WTC11 (cell line): ENCODE data around the gene WIPF3. TPM values are rescaled to one million over a fixed set of nuclear protein-coding genes. Genes with fewer than 3 reads are reported as not detected.

Source experiments
- ATAC-seq: fragments of 200-7000 bp; cut with Tn5 transposase; 2 replicates; pipeline ENCODE4 v1.10.0; 2021; ENCODE audit warnings: mild to moderate bottlenecking, moderate library complexity
- CTCF ChIA-PET: fragments of 300-600 bp; sonication (Branson Sonifier 250); formaldehyde crosslinking; loops from one replicate; lab custom pipeline; 2021; ENCODE audit warnings: antibody characterized with exemption; lab: Charles Lee
- POLR2A ChIA-PET: fragments of 350-600 bp; sonication (Branson Sonifier 250); formaldehyde crosslinking; loops from one replicate; lab custom pipeline; 2021; ENCODE audit warnings: antibody characterized with exemption; lab: Charles Lee
- DNase-seq: peaks from one replicate; pipeline ENCODE4 v3.0.0; 2021; ENCODE audit warnings: low spot score
- H3K27ac Mint-ChIP-seq: 2 replicates; pipeline ENCODE4 v1.8.0; 2021; ENCODE audit warnings: mixed read lengths
- H3K27me3 Mint-ChIP-seq: 2 replicates; pipeline ENCODE4 v1.8.0; 2021; ENCODE audit warnings: low read depth, mild to moderate bottlenecking, moderate library complexity, mixed read lengths
- H3K36me3 Mint-ChIP-seq: 2 replicates; pipeline ENCODE4 v1.8.0; 2021; ENCODE audit warnings: mixed read lengths
- H3K4me1 Mint-ChIP-seq: 2 replicates; pipeline ENCODE4 v1.8.0; 2022; ENCODE audit warnings: mixed read lengths
- H3K4me3 Mint-ChIP-seq: 2 replicates; pipeline ENCODE4 v1.8.0; 2021; ENCODE audit warnings: mild to moderate bottlenecking, moderate library complexity, mixed read lengths
- H3K9me3 Mint-ChIP-seq: 2 replicates; pipeline ENCODE4 v1.8.0; 2021; ENCODE audit warnings: mixed read lengths
- ATF3 ChIP-seq: sonication (generic); formaldehyde crosslinking; conservative IDR thresholded peaks from 2 replicates; pipeline ENCODE4 v1.8.1; 2022; ENCODE audit warnings: mild to moderate bottlenecking, missing genetic modification reagents
- CBFB ChIP-seq: sonication (generic); formaldehyde crosslinking; IDR thresholded peaks from 2 replicates; pipeline ENCODE4 v1.8.1; 2022; ENCODE audit warnings: mild to moderate bottlenecking, low read depth, missing genetic modification reagents
- CREM ChIP-seq: sonication (generic); formaldehyde crosslinking; IDR thresholded peaks from 2 replicates; pipeline ENCODE4 v1.8.1; 2022; ENCODE audit warnings: mild to moderate bottlenecking, missing genetic modification reagents, moderate library complexity
- CTCF ChIP-seq: fragments of 200-600 bp; IDR thresholded peaks from 2 replicates; pipeline ENCODE4 v1.8.0; 2022; ENCODE audit warnings: antibody characterized with exemption
- E2F1 ChIP-seq: sonication (generic); formaldehyde crosslinking; IDR thresholded peaks from 2 replicates; pipeline ENCODE4 v1.8.0; 2022; ENCODE audit warnings: mild to moderate bottlenecking, missing genetic modification reagents
- ERG ChIP-seq: fragments of 250-450 bp; sonication (Bioruptor Pico); IDR thresholded peaks from 2 replicates; pipeline ENCODE4 v1.8.0; 2021; ENCODE audit warnings: mild to moderate bottlenecking
- GABPB1 ChIP-seq: sonication (generic); formaldehyde crosslinking; IDR thresholded peaks from 2 replicates; pipeline ENCODE4 v1.8.1; 2023; ENCODE audit warnings: mild to moderate bottlenecking, missing genetic modification reagents
- KAT7 ChIP-seq: sonication (generic); formaldehyde crosslinking; IDR thresholded peaks from 2 replicates; pipeline ENCODE4 v1.8.1; 2023; ENCODE audit warnings: missing genetic modification reagents, mild to moderate bottlenecking, borderline replicate concordance
- MXD4 ChIP-seq: fragments of 250-450 bp; sonication (Bioruptor Pico); IDR thresholded peaks from 2 replicates; pipeline ENCODE4 v1.8.0; 2021; ENCODE audit warnings: mild to moderate bottlenecking, moderate library complexity, borderline replicate concordance
- NFE2L1 ChIP-seq: sonication (generic); formaldehyde crosslinking; IDR thresholded peaks from 2 replicates; pipeline ENCODE4 v1.8.1; 2023; ENCODE audit warnings: missing genetic modification reagents
- NR3C1 ChIP-seq: sonication (generic); formaldehyde crosslinking; conservative IDR thresholded peaks from 2 replicates; pipeline ENCODE4 v1.8.1; 2023; ENCODE audit warnings: low read depth, mild to moderate bottlenecking, missing genetic modification reagents
- RORB ChIP-seq: fragments of 250-450 bp; sonication (Bioruptor Pico); IDR thresholded peaks from 2 replicates; pipeline ENCODE4 v1.9.0; 2021; ENCODE audit warnings: mild to moderate bottlenecking
- SOX15 ChIP-seq: fragments of 250-450 bp; sonication (Bioruptor Pico); IDR thresholded peaks from 2 replicates; pipeline ENCODE4 v1.9.0; 2021; ENCODE audit warnings: mild to moderate bottlenecking
- TCF7 ChIP-seq: sonication (generic); formaldehyde crosslinking; IDR thresholded peaks from 2 replicates; pipeline ENCODE4 v1.8.0; 2022; ENCODE audit warnings: mild to moderate bottlenecking, low read depth, missing genetic modification reagents, moderate library complexity
- ZMAT4 ChIP-seq: fragments of 250-450 bp; sonication (Bioruptor Pico); IDR thresholded peaks from 2 replicates; pipeline ENCODE4 v1.9.0; 2021; ENCODE audit warnings: mild to moderate bottlenecking
- ZNF121 ChIP-seq: sonication (generic); formaldehyde crosslinking; IDR thresholded peaks from 2 replicates; pipeline ENCODE4 v1.8.0; 2023; ENCODE audit warnings: missing genetic modification reagents
- ZNF263 ChIP-seq: sonication (generic); formaldehyde crosslinking; IDR thresholded peaks from 2 replicates; pipeline ENCODE4 v1.8.1; 2022; ENCODE audit warnings: low read depth, mild to moderate bottlenecking, moderate library complexity, missing genetic modification reagents
- ZNF423 ChIP-seq: fragments of 250-450 bp; sonication (Bioruptor Pico); IDR thresholded peaks from 2 replicates; pipeline ENCODE4 v2.1.2; 2022; ENCODE audit warnings: mild to moderate bottlenecking, moderate library complexity
- ZNF512 ChIP-seq: sonication (generic); formaldehyde crosslinking; IDR thresholded peaks from 2 replicates; pipeline ENCODE4 v1.8.1; 2022; ENCODE audit warnings: missing genetic modification reagents, borderline replicate concordance
- total RNA-seq: library from RNA; stranded (reverse); gene quantifications from 3 replicates; pipeline ENCODE4 v1.2.3, GENCODE V29; 2021

Gene WIPF3
- total RNA-seq, 1 experiment from 2014 or later = 9.9 TPM

- POLR2A ChIA-PET = no interaction called here
- no peak for DNase-seq
- H3K36me3 Mint-ChIP-seq = no peaks in the 10 kb centered on the region
Observed at GRCh38 chr7:29860186-29860585, 53.9 kb downstream of the WIPF3 start.

More at GRCh38 chr7:29860186-29860585, 53.9 kb downstream of the WIPF3 start:
- TF ChIP-seq ZNF512 (CRISPR knock-in tag) (no peak), RORB (CRISPR knock-in tag) (no peak), KAT7 (CRISPR knock-in tag) (no peak), MXD4 (CRISPR knock-in tag) (no peak), CREM (no peak), NFE2L1 (CRISPR knock-in tag) (no peak), SOX15 (no peak), NR3C1 (CRISPR knock-in tag) (no peak), TCF7 (CRISPR knock-in tag) (no peak), E2F1 (CRISPR knock-in tag) (no peak), ATF3 (no peak), ZNF423 (CRISPR knock-in tag) (no peak), ZNF263 (CRISPR knock-in tag) (no peak), CBFB (no peak), ZNF121 (no peak), ERG (CRISPR knock-in tag) (no peak), ZMAT4 (no peak), CTCF (no peak), GABPB1 (no peak)
- Mint-ChIP-seq H3K9me3 (no peaks in the 10 kb centered on the region), H3K27me3 (no peaks in the 10 kb centered on the region), H3K4me1 (peaks cover 18% of the 10 kb centered on the region), H3K4me3 (no peak overlapping the region), H3K27ac (no peak overlapping the region)
- CTCF ChIA-PET = interaction anchor here (1.1 kb wide), 1 partner anchor 22 kb away, joined by 3 read pairs; no protein-coding TSS in a partner anchor
- no peak; the same call in 1 of the 2 replicates for ATAC-seq
